NCI-H1092 (cell line): ENCODE measurements around the gene KMT2C.
"Not testable (repeated sequence)": the region's sequence is repeated elsewhere in the genome, so short reads cannot be mapped to it uniquely, and the experiment has no call there.

Source experiments
- DNase-seq: peaks from one replicate; lab custom pipeline; 2025; lab: John Stamatoyannopoulos, UW

The KMT2C gene

DNA sequence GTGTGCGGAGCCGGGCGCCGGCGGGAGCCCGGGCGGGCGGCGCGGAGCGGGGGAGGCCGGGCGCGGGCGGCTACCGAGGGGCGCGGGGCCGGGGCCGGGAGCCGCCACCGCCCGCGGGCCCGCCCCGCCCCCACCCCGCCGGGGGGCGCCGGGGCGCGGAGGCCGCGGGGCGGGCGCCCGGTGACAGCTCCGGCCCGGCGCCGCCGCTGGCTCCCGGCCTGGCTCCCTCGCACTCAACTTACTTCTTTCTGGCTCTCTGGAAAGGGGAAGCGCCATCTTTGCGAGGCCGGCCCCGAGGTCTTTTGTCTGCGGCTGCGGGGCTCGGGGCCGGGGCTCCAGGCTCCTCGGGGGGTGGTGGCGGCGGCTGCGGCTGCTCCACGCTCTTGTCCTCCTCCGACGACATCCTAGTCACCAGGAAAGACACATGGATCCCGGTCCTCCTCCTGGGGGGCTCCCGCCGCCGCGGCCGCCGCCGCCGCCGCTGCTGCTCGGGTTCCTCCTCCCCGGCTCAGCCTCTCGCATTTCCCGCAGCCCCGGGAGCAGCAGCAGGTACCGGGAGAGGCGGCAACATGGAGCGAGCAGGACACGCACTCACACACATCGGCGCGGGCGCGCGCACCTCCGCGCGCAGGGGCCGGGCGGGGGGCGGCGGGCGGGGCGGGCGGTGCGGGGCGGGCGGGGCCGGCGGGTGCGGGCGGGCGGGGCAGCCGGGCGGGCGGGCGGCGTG is at the start of gene KMT2C:
Gene KMT2C, minus strand, starts transcription at position 620 of the 727 bp plus-strand sequence. Its CDS starts 217 bp downstream, at position 403.
- peak; percentile 44 for DNase-seq

DNA sequence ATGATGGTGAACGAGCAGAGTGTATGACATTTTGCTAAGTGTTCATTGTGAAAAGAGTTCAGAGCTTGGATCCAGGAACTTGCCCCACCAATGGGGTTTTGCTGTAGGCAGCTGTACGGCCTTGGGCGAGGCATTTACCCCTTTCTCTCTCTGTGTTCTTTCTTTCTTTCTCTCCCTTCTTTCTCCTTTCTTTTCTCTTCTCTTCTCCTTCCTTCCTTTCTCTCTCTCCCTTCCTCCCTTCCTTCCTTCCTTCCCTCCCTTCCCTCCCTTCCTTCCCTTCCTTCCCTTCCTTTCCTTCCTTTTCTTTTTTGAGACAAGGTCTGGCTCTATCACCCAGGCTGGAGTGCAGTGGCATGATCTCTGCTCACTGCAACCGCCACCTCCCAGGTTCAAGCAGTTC is 45.3 kb upstream of the KMT2C start:
- no peak for DNase-seq

DNA sequence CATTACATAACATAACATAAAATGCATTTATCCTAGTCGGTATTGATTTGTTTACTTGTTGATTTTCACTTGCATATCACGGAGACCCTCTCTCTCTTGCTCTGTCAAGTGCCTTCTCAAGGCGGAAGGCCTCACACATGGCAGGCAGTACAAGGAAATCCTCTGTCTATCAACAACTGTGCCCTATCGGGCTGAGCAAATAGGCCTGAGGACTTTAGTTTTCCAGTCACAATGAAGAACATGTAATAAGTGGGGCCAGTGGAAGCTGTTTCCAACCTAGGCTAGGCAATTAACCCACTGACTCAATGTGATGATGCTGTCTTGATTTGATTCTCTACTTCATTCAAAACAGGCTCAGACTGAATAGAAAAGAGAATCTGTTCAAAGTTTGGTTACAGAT is 44.9 kb upstream of the KMT2C start:
- no peak for DNase-seq

DNA sequence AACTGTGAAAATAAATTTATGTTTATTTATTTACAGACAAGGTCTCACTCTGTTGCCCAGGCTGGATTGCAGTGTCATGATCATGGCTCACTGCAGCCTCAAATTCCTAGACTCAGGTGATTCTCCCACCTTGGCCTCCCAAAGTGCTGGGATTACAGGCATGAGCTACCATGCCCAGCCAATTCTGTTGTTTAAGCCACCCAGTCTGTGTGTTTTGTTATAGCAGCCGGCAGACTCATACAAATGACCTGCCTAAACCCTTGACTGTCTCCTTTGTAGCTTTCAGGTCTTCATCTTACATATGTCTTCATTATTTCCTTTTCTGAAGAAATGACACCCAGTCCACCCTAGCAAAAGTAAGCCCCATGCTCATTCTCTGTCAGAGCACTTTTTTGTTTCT is 43.8 kb upstream of the KMT2C start:
- DNase-seq: no peak

DNA sequence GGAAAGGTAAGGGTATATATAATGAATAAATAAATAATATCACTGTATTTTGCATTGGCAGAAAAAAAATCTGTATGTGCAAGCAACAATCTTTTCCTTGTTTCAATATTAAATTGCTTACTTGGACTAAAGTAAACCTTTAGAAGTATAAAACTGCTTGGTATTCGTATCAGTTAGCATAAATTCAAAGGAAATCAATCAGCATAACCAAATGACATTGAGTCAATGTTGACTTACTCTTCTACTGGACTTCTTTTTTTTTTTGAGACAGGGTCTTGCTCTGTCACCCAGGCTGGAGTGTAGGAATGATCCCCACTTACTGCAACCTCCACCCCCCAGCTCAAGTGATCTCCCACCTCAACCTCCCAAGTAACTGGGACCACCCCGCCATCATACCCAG is 42.3 kb upstream of the KMT2C start:
- DNase-seq: no peak

DNA sequence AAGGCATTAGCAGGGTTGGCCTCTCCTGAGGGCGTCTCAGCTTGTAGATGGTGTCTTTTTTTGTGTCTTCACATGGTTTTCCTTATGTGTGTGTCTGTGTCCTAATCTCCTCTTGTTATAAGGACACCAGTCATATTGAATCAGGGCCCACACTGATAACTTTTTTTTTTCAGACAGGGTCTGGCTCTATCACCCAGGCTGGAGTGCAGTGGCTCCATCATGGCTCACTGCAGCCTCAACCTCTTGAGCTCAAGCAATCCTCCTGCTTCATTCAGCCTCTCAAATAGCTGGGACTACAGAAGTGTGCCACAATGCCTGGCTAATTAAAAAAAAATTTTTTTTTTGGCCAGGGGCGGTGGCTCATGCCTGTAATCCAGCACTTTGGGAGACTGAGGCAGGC is 41.3 kb upstream of the KMT2C start:
- DNase-seq: no peak

DNA sequence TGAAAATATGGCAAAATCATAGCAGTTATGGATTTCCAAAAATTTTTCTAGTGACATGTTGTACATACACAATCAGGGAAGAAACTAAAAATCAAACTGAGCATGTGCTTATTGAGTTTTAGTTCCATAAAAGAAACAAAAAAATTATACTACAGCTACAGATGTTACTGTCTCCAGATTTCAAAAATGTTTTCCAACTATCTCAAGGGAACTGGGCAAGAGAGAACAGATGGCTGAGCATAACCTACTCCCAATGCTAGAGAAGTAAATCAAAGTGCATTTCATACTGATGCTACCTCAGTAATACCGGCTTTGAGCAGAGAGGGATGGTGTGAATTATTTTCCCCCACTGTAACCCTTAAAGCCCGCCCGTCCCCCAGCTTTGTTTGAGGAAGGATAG is 40.7 kb upstream of the KMT2C start:
- DNase-seq: no peak

DNA sequence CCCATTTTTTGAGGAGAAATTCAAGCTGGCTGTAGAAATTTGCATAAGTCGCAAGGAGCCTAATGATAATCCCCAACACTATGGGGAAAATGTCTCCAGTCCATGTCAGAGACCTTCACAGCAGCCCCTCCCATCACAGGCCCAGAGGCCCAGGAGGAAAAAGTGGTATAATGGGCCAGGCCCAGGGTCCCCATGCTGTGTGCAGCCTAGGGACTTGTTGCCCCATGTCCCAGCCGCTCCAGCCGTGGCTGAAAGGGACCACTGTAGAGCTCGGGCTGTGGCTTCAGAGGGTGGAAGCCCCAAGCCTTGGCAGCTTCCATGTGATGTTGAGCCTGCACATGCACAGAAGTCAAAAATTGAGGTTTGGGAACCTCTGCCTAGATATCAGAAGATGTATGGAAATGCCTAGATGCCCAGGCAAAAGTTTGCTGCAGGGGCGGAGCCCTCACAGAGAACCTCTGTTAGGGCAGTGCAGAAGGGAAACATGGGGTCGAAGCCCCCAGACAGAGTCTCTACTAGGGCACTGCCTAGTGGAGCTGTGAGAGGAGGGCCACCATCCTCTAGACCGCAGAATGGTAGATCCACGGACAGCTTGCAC is 35.3 kb upstream of the KMT2C start:
- not testable (repeated sequence) for DNase-seq

DNA sequence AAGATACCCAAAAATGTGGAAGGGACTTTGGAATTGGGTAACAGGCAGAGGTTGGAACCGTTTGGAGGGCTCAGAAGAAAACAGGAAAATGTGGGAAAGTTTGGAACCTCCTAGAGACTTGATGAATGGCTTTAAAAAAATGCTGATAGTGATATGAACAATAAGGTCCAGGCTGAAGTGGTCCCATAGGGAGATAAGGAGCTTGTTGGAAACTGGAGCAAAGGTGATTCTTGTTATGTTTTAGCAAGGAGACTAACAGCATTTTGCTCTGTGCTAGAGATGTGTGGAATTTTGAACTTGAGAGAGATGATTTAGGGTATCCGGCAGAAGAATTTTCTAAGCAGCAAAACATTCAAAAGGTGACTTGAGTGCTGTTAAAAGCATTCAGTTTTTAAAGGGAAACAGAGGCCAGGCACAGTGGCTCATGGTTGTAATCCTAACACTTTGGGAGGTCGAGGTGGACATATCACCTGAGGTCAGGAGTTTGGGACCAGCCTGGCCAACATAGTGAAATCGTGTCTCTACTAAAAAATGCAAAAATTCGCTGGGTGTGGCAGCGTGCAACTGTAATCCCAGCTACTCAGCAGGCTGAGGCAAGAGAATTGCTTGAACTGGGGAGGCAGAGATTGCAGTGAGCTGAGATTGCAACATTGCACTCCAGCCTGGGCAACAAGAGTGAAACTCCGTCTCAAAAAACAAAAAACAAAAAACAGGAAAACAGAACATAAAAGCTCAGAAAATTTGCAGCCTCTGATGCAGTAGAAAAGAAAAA is 34.6 kb upstream of the KMT2C start:
- DNase-seq: not testable (repeated sequence)

DNA sequence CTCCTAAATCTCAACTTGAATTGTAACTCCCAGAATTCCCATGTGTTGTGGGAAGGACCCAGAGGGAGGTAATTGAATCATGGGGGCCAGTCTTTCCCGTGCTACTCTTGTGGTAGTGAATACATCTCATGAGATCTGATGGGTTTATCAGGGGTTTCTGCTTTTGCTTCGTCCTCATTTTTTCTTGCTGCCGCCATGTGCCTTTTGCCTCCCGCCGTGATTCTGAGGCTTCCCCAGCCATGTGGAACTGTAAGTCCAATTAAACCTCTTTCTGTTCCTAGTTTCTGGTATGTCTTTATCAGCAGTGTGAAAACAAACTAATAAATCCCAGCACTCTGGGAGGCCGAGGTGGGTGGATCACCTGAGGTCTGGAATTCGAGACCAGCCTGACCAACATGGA is 33.8 kb upstream of the KMT2C start:
- not testable (repeated sequence) for DNase-seq

DNA sequence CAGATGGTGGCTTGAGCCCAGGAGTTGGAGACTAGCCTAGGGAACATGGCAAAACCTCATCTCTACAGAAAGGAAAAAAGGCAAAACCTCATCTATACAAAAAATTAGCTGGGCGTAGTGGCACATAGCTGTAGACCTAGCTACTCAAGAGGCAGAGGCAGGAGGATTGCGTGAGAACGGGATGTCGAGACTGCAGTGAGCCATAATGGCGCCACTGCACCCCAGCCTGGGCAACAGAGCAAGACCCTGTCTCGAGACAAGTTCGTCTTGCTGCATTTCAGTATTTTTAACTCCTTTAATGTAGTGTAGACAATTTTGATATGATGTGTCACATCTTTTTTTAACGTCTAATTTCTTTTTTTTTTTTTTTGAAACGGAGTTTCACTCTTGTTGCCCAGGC is 31.4 kb upstream of the KMT2C start:
- DNase-seq: no peak

DNA sequence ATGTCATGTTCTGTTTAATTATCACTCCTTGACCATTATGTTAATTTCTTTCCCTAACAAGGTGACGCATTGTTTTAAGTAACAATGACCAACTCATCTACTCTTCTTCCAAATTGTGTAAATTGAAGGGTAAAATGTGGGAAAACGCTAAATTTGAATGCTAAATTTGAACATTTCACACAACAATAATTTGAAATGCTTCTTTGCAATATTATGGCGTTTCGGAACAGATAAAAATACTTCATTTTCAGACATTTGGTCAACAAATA is 29.2 kb upstream of the KMT2C start:
- DNase-seq: no peak

DNA sequence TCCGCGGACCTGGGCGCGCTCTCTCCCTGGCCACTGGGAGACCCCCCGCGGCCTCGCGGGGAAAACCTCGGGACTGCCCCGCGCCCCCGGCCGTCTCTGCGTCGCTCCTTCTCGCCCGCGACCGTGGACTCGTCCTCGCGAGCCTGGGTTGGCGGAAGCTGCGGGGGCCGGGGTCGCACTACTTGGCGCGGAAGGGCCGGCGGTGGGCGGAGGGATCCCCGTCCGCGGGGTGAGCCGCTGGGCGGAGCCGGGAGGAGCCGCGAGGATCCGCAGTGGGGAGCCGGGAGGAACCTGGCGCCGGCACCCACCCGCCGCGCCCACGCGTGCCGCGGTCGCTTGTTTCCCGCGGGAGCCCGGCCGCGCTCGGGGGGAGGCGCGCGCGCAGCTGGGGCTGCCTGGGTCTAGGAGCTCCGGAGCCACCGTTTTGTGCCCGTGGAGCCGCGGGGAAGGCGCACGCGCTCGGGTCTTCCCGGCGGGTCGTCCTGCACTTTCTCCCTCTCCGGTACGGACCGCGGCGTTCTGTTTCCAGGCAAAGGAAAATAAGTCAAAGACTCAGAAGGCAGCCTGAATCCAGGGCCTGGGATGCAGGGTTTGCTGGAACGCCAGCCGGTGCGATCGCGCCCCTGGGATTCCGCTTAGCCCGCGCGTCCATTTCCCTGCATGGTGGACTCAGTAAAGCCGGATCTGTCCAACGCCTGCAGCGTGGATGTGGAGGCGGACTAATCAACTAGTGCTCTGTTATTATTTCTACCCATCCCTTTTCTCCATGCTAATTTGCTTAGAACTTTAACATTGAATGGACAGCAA is 28.7 kb upstream of the KMT2C start:
- peak; percentile 78 for DNase-seq

DNA sequence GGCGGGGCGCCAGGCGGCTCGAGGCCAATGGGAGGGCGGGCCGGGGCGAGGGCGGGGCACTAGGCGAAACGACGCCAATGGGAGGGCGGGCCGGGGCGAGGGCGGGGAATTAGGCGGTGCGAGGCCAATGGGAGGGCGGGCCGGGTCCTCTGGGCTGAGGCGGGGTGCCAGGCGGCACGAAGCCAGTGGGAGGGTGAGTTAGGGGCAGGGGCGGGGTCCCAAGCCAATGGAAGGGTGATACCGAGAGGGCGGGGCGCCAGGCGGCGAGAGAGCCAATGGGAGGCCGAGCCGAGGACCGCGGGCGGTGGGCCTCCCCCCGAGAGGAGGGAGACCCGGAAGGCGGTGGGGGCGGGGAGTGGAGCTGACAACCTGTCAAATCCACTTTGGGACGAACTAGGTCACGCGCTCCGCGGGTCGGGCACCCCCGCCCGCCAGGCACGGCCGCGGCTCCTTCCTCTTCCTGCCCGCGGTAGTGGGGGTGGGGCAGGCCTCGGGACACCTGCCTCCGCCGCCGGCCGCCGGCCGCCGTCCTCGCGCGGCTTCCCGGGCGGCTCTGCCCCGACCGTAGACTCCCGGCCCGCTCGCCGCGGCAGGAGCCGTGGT is 28.0 kb upstream of the KMT2C start:
- peak; percentile 100 for DNase-seq

DNA sequence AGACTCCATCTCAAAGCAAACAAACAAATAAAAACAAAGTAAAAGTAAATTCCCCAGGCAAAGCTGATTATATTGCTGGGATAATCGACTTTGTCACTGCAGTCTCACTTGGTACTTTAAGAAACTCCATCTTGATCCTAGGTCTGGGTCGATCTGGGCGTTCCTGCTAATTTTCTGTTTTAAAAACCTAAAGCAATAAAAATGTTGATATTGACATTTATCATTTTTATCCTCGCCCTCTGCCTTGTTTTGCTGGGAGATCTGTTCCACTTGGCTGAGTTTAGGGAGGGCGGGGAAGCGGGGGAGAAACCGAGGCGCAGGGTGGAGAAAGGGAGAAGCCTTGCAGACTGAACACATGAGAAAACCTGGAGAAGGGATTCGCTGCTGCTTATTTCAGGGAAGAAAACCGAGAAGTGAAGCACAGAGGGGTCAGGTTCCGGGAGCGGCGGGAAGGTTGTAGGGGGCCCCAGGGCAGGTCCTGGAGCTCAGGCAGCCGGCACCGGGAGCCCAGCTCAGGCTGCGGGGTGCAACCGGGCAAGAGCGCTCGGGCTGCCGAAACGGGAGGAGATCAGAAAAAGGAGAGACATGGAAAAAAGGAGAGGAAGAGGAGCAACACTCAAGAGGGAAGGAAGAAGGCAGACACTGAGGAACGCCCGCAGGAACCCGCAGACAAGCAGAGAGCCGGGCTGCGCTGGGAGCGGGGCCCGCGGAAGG is 27.3 kb upstream of the KMT2C start:
- DNase-seq: peak; percentile 25

DNA sequence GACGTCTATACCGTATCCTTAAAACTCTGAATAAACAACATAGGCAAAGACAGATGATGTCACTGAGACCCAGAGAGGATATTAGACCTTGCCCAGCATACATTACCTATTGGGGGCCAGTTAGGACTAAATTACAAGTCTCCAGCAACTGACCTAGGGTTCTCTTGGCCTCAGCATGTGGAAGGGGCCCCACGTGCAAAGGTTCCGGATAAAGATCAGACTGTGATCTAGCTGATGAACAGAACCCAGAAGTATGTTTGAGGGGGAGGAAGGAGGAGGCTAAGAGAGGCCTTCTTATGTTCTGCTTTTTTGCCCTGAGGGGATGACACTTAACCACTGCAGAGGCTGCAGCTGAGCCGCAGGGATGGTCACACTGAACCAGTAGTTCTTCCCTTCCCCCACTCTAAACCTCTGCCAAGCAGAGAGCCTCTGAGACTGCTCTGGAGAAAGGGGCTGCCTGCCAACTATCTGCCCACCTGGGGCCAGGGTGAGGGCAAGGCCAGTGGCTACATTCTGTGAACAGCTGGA is 24.0 kb upstream of the KMT2C start:
- DNase-seq: peak; percentile 83

DNA sequence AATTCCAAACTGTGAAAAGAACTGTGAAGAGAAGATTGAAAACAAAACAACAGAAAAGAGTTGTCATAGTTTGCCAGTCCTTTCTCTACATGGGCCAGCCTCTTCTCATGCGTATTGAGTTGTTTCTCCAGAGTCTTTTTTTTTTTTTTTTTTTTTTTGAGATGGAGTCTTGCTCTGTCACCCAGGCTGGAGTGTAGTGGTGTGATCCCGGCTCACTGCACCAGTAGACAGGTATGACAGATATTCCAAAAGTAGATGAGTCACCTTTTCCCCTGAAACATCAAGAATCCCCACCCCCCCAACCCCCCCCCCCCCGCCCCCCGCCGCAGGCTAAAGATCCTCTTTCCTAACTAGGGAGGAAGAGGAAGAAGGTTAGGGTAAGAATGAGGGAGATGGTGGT is 15.6 kb upstream of the KMT2C start:
- no peak for DNase-seq

DNA sequence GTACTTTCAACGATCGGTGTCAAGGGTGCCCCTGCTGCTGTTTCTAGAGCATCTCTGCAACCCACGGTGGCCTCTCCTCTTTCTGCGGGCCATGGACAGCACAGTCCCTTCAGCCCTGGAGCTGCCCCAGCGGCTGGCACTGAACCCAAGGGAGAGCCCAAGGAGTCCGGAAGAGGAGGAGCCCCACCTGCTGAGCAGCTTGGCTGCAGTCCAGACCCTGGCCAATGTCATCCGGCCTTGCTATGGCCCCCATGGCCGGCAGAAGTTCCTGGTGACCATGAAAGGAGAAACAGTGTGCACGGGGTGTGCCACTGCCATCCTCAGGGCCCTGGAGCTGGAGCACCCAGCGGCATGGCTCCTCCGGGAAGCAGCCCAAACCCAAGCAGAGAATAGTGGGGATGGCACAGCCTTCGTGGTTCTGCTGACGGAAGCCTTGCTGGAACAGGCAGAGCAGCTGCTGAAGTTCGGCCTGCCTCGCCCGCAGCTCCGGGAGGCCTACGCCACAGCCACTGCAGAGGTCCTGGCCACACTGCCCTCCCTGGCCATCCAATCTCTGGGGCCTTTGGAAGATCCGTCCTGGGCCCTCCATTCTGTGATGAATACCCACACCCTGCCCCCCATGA is 9.7 kb upstream of the KMT2C start:
- DNase-seq: not testable (repeated sequence)

DNA sequence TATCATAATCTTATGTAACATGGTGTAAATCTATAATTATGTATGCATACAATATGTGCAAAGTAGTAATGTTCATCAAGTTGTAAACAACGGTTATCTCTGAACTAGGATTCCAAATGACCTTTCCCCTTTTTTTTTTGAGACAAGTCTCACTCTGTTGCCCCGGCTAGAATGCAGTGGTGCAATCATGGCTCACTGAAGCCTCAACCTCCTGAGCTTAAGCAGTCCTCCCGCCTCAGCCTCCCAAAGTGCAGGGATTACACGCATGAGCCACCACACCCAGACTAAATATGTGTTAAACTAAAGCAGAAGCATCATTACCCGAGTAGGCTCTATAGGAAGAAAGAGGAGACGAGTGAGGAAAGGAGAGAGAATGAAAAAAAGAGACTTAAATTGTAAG is 7.8 kb upstream of the KMT2C start:
- DNase-seq: no peak

DNA sequence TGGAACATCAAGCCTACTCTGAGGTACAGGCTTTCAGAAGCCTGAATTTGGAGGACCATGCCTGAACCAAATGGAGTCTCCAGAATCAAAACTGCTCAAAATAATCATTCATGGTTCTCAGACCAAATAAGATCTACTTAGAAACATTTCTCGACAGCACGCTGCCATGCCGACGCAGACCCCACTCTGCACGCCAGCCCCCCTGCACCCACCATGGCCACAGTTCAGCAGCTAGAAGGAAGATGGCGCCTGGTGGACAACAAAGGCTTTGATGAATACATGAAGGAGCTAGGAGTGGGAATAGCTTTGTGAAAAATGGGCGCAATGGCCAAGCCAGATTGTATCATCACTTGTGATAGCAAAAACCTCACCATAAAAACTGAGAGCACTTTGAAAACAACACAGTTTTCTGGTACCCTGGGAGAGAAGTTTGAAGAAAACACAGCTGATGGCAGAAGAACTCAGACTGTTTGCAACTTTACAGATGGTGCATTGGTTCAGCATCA is 6.6 kb upstream of the KMT2C start:
- DNase-seq: no peak

DNA sequence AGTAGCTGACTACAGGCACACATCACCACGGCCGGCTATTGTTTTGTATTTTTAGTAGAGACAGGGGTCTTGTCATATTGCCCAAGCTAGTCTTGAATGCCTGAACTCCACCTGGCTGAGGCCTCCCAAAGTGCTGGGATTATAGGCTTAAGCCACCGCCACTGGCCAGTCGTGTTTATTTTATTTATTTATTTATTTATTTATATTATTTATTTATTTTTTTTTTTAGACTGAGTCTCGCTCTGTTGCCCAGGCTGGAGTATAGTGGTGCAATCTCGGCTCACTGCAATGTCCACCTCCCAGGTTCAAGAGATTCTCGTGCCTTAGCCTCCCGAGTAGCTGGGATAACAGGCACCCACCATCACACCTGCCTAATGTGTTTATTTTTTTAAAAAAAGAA is 6.0 kb upstream of the KMT2C start:
- DNase-seq: not testable (repeated sequence)
